Subcutaneous adipose tissue (tissue), 4 donors: ENCODE measurements around the gene CEP152. TPM values are rescaled to one million over a fixed set of nuclear protein-coding genes. Genes with fewer than 3 reads are reported as not detected.

Experiments used
- total RNA-seq, 4 donors: library from RNA; depleted of rRNA; stranded (reverse); fragments of >200 nt; gene quantifications; one replicate each; pipeline ENCODE4 v1.1.0, GENCODE V29; 2016
- TF ChIP-seq, protein P1 (sequence below): fragments of 450-650 bp; IDR thresholded peaks from one replicate; pipeline ENCODE4 v1.5.1; 2016; ENCODE audit warnings: low read depth, mild to moderate bottlenecking, control low read depth, antibody characterized with exemption, moderate library complexity

CEP152 gene
- 1 to 10 TPM; 3.4 to 7.1 (median 5.7) TPM for total RNA-seq

DNA sequence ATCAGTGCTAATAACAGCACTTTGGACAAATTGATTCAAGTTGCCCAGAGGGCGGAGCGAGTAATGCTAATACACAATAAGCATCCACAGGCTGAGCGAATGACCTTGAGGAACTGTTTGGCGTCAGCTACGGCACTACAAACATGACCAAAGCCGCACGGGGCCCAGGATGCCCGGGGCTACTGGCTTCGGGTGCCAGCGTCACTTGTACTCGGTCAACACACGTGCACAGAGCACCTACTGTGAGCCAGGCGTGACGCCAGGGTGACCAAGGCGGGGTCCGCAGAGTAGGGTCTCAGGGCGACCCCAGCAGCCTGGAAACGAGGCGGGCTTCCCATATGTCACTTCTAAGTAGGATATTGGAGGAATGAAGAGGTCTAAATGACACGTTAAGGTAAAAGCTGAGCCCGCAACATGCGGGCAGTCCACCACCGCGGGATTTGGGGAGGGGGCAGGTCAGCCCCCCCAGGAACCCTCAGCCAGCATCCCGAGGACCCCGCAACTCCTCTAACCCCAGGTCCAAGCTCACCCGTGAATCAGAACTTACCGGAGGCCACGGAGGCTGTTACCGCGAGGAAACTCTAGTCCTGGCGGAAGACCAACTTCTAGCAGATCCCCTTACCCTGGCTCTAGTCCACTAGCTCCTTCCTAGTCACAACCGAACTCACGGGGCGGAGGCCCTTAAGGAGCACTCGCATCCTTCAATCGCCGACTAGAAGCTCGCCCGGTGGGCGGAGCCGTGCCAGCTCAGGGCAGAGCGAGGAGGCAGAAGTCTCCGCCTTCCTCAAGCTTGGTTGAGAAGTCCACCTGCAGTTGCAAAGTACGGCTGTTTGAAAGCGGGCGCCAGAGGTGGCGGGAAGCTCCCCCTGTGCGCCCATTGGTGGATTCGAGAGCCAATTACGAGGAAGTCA lies at the start of gene CEP152:
Gene CEP152 (minus strand): TSS at position 656 of the 911 bp plus-strand sequence. CDS start 5,420 bp downstream, outside the sequence.
- TF ChIP-seq, protein P1, sequence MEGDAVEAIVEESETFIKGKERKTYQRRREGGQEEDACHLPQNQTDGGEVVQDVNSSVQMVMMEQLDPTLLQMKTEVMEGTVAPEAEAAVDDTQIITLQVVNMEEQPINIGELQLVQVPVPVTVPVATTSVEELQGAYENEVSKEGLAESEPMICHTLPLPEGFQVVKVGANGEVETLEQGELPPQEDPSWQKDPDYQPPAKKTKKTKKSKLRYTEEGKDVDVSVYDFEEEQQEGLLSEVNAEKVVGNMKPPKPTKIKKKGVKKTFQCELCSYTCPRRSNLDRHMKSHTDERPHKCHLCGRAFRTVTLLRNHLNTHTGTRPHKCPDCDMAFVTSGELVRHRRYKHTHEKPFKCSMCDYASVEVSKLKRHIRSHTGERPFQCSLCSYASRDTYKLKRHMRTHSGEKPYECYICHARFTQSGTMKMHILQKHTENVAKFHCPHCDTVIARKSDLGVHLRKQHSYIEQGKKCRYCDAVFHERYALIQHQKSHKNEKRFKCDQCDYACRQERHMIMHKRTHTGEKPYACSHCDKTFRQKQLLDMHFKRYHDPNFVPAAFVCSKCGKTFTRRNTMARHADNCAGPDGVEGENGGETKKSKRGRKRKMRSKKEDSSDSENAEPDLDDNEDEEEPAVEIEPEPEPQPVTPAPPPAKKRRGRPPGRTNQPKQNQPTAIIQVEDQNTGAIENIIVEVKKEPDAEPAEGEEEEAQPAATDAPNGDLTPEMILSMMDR, result no peak

- TF ChIP-seq, protein P1, result no peak
Observed at GRCh38 chr15:48859426-48859825, 48.6 kb upstream of the CEP152 start.

DNA sequence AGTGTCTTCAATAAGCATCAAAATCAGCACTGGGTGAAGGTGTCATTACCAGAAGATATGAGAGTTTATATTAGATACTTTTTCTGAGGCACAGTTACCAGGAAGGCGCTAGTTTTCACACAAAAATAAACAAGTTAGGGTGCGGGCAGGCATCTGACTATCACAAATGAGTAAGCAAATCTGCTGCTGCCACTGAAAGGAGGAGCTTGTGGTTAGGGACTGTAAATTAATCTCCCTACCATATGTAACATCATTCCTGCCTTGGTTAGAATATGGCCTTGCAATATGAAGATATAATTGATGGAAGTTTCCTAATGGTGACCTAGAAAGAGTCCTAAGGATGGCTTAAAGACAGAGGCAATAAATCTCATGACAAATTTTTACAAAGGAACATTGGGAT lies 47.5 kb upstream of the CEP152 start:
- TF ChIP-seq, protein P1, result no peak

DNA sequence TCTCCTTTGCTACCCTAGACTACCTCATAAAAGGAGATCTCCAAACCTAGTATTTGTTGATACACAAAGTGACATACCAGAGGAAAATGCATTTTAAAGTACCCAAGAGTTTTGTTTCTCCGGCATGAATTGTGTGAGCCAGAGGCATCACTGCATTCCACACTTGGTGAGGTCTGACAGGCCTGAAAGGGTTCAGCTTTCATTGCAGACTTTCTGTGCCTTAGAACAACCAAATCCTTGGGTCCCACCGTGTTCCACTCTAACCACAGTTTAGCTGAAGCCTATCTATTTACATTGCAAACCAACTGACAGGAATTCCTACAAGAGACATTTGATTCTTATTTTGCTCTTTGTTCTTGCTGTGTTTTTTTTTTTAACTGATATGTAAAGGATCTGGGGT lies 46.1 kb upstream of the CEP152 start:
- TF ChIP-seq, protein P1, result no peak

GRCh38 chr15:48855501-48856440 lies 44.9 kb upstream of the CEP152 start:
- TF ChIP-seq, protein P1, result no peak

- TF ChIP-seq, protein P1, result no peak
Observed at GRCh38 chr15:48851956-48852355, 41.1 kb upstream of the CEP152 start.

GRCh38 chr15:48850648-48851047 lies 39.8 kb upstream of the CEP152 start:
- TF ChIP-seq, protein P1, result no peak
